BJ (cell line): ENCODE results near the gene ERAS. TPM values are rescaled to one million over a fixed set of nuclear protein-coding genes. Genes with fewer than 3 reads are reported as not detected.

Experiments used
- CTCF ChIA-PET: fragments of 350-600 bp; formaldehyde crosslinking; extraction: SDS; loops from one replicate; lab custom pipeline; 2021; ENCODE audit warnings: antibody characterized with exemption, inconsistent platforms; lab: Yijun Ruan, JAX
- POLR2A ChIA-PET: fragments of 300-600 bp; sonication (Branson Sonifier 250); formaldehyde crosslinking; extraction: SDS; loops from one replicate; lab custom pipeline; 2021; ENCODE audit warnings: antibody characterized with exemption; lab: Charles Lee
- DNase-seq: peaks from one replicate; pipeline ENCODE4 v3.0.0-alpha.2; 2011; ENCODE audit warnings: low read depth
- H3K27me3 ChIP-seq: 2 replicates; pipeline ENCODE4 v1.6.0; 2011; ENCODE audit warnings: low read length; ENCODE audit not compliant: control insufficient read depth, insufficient read depth
- H3K36me3 ChIP-seq: 2 replicates; pipeline ENCODE4 v1.5.1; 2011; ENCODE audit warnings: low read length; ENCODE audit not compliant: control insufficient read depth, insufficient read depth
- H3K4me3 ChIP-seq: 2 replicates; pipeline ENCODE4 v1.5.1; 2011; ENCODE audit warnings: low read depth, mild to moderate bottlenecking, control low read depth, low read length
- polyA plus RNA-seq: library from polyadenylated mRNA; depleted of rRNA; stranded (reverse); fragments of >200 nt; gene quantifications from 2 replicates; pipeline ENCODE4 v1.2.3, GENCODE V29; 2011
- TF ChIP-seq, protein P1 (sequence below): IDR thresholded peaks from 2 replicates; pipeline ENCODE4 v1.5.1; 2011; ENCODE audit warnings: low read depth, mild to moderate bottlenecking, control low read depth, inconsistent platforms, low read length, moderate library complexity; ENCODE audit not compliant: insufficient read depth

ERAS gene
- polyA plus RNA-seq, 1 experiment = not detected

DNA sequence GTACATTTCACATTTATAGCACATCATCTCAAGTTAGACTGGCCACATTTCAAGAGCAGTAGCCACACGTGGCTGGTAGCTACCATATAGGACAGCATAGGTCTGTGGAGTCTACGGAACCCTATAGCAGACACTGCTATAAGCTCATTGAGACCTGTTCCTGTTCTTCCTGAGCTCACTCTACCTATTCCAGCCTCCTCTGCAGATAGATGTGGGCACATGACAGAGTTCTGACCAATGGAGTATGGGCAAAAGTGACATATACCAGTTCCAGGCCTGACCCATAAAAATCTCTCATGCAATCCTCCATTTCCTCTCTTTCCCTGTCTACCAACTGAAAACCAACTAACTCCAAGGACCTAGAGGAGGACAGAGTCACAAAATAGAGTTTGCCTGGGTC, 28.0 kb upstream of the ERAS start:
- H3K4me3 ChIP-seq = no peak overlapping the region
- POLR2A ChIA-PET = interaction anchor here (0.6 kb wide), 1 partner anchor 122 kb away, joined by 15 read pairs; no protein-coding TSS in a partner anchor
- CTCF ChIA-PET = no interaction called here
- no peaks in the 10 kb centered on the region for H3K27me3 ChIP-seq
- TF ChIP-seq, protein P1, sequence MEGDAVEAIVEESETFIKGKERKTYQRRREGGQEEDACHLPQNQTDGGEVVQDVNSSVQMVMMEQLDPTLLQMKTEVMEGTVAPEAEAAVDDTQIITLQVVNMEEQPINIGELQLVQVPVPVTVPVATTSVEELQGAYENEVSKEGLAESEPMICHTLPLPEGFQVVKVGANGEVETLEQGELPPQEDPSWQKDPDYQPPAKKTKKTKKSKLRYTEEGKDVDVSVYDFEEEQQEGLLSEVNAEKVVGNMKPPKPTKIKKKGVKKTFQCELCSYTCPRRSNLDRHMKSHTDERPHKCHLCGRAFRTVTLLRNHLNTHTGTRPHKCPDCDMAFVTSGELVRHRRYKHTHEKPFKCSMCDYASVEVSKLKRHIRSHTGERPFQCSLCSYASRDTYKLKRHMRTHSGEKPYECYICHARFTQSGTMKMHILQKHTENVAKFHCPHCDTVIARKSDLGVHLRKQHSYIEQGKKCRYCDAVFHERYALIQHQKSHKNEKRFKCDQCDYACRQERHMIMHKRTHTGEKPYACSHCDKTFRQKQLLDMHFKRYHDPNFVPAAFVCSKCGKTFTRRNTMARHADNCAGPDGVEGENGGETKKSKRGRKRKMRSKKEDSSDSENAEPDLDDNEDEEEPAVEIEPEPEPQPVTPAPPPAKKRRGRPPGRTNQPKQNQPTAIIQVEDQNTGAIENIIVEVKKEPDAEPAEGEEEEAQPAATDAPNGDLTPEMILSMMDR = no peak
- no peak for DNase-seq
- no peaks in the 10 kb centered on the region for H3K36me3 ChIP-seq

GRCh38 chrX:48800574-48801279, 25.6 kb upstream of the ERAS start:
- CTCF ChIA-PET = no interaction called here
- Histone ChIP-seq H3K36me3 (no peaks in the 10 kb centered on the region), H3K27me3 (no peaks in the 10 kb centered on the region), H3K4me3 (peak overlapping the region; percentile 65)
- TF ChIP-seq, protein P1 = no peak
- POLR2A ChIA-PET = interaction anchor here (1.3 kb wide), 1 partner anchor 97 kb away, joined by 3 read pairs; the partner anchor contains the start of genes PQBP1 and TIMM17B
- DNase-seq = no peak

DNA sequence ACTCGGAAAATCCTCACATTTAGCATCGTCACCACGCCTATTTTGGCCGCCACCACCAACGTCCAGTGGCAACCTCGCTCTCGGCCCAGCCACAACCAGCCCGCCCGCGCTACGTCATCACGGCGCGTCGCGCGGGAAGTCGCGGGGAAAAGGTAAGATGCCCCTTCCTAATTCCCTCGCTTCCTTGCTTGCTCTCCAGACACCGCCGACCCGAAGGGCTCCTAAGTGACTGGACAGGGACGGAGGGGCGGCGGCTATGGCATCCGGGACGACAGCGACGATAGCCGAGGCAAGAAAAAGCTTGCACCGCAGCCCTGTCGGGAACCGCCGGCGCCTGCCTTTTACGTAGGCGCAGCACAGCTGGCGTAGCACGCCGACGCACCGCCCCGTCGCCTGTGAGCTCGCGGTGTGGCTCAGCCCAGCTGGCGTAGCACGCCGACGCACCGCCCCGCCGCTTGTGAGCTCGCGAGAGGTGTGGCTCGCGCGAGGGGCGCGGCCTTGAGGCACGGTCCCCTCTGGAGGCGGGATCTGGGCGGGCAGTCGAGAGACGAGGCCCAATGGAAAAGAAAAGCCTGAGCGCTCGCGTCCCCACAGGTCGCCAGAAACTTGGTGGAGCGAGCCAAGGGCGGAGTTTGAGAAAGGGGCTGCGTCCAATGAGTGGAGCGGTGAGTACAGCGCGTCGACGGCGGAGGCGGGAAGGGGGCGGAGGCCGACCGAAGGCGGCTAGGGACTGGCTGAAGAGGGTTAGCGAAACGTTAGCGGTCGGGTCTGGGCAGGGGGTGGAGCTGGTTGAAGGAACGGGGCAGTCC, 24.8 kb upstream of the ERAS start, which contains the start of gene HDAC6:
Gene HDAC6, plus strand, starts transcription at position 788 of the 809 bp plus-strand sequence. CDS start 626 bp downstream, outside the sequence.
- Histone ChIP-seq H3K36me3 (no peaks in the 10 kb centered on the region), H3K4me3 (peak within 1 kb of the TSS; percentile 78), H3K27me3 (no peaks in the 10 kb centered on the region)
- ChIA-PET POLR2A (interaction anchor here (1.3 kb wide), 1 partner anchor 96 kb away, joined by 3 read pairs; the partner anchor contains the start of genes PQBP1 and TIMM17B), CTCF (interaction anchor here (0.6 kb wide), 1 partner anchor 11 kb away, joined by 3 read pairs; no protein-coding TSS in a partner anchor)
- DNase-seq = peak; percentile 95
- TF ChIP-seq, protein P1 = no peak

DNA sequence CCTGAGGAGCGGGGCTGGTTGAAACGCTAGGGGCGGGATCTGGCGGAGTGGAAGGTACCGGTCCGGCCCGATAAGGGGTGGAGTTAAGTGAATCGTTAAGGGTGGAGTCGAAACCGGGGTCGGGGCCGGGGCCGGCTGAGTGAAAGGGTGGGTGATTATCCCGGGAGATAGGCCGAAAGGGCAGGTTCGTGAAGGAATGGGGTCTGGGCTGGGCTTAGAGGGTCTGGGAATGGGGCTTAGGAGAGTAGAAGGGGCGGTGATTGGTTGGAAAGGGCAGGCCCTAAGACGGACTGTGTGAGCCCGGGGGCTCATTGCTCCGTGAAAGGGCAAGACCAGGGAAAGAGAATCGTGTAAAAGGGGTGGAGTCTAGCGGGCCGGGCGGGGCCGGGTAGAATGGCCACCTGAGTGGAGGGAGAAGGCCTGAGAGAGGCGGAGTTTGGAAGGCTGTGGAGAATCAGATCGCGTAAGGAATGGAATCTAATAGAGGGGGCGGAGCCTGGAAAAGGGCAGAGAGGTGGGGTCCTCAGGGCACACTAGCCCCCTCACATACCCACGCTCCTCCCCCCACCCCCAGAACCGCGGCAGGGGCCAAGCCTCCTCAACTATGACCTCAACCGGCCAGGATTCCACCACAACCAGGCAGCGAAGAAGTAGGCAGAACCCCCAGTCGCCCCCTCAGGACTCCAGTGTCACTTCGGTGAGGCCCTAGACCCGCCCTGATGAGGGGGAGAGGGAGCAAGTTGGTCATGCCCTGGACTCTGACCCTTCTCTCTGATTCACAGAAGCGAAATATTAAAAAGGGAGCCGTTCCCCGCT, 24.0 kb upstream of the ERAS start:
- Histone ChIP-seq H3K27me3 (no peaks in the 10 kb centered on the region), H3K4me3 (peak overlapping the region; percentile 78), H3K36me3 (no peaks in the 10 kb centered on the region)
- ChIA-PET CTCF (interaction anchor here (0.6 kb wide), 1 partner anchor 10 kb away, joined by 3 read pairs; no protein-coding TSS in a partner anchor), POLR2A (interaction anchor here (1.3 kb wide), 1 partner anchor 95 kb away, joined by 3 read pairs; the partner anchor contains the start of genes PQBP1 and TIMM17B)
- DNase-seq = peak; percentile 14
- TF ChIP-seq, protein P1 = no peak
